Measurements from ENCODE around the gene TGFBR3. TPM values are rescaled to one million over a fixed set of nuclear protein-coding genes. Genes with fewer than 3 reads are reported as not detected.

TGFBR3 gene
- total and polyA plus RNA-seq, 2 of the 13 experiments (the other 11 are each of a cell fraction or from before 2014, with no cell fraction given), result 76.5 to 195 TPM

GRCh38 chr1:91781901-91782622, 103.9 kb downstream of the TGFBR3 start:
- H3K27ac ChIP-seq (ENCODE audit: extremely low read length, insufficient read depth, low read length), result no peak overlapping the region
- peaks cover under 1% of the 10 kb centered on the region; the same call in 1 of the 2 replicates for H4K20me1 ChIP-seq (ENCODE audit: insufficient read depth, low read length)
- no peak overlapping the region for H3K4me2 ChIP-seq (ENCODE audit: low read depth, low read length)
- POLR2A ChIA-PET, result no interaction called here
- in situ Hi-C loops (cut with HindIII; ENCODE audit: extremely low pct_ligation_motif_present, low pct_unique_long_range_greater_than_20kb), result no loop called here
- H2AFZ ChIP-seq (ENCODE audit: low read length), result no peak overlapping the region
- DNase-seq (ENCODE audit: low spot score), result no peak
- WGBS (ENCODE audit: low lambda C conversion rate), result 98% methylated on average over 9 of the region's 10 CpGs
- H3K36me3 ChIP-seq (replicated peaks in 1 of 2; ENCODE audit: control insufficient read depth in 1 of 2, insufficient read depth in 2 of 2, low read length in 2 of 2), result peaks cover 22 to 80% of the 10 kb centered on the region in 2 experiments
- CTCF ChIA-PET (ENCODE audit: low intra/inter-chr PET ratio, low total read pairs), result no interaction called here
- ATAC-seq, result no peak
- H3K4me1 ChIP-seq (ENCODE audit: insufficient read depth, low read length), result peaks cover 20% of the 10 kb centered on the region
- no peak overlapping the region for H3K4me3 ChIP-seq (replicated peaks in 1 of 3; ENCODE audit: insufficient read depth in 1 of 3, low read depth in 2 of 3, low read length in 3 of 3)
- TF ChIP-seq, protein P1, sequence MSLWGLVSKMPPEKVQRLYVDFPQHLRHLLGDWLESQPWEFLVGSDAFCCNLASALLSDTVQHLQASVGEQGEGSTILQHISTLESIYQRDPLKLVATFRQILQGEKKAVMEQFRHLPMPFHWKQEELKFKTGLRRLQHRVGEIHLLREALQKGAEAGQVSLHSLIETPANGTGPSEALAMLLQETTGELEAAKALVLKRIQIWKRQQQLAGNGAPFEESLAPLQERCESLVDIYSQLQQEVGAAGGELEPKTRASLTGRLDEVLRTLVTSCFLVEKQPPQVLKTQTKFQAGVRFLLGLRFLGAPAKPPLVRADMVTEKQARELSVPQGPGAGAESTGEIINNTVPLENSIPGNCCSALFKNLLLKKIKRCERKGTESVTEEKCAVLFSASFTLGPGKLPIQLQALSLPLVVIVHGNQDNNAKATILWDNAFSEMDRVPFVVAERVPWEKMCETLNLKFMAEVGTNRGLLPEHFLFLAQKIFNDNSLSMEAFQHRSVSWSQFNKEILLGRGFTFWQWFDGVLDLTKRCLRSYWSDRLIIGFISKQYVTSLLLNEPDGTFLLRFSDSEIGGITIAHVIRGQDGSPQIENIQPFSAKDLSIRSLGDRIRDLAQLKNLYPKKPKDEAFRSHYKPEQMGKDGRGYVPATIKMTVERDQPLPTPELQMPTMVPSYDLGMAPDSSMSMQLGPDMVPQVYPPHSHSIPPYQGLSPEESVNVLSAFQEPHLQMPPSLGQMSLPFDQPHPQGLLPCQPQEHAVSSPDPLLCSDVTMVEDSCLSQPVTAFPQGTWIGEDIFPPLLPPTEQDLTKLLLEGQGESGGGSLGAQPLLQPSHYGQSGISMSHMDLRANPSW (CRISPR knock-in tag; IDR thresholded peaks at IDR 0.05; ENCODE audit: borderline replicate concordance), result no peak
- TF ChIP-seq AGO2 (optimal IDR thresholded peaks at IDR 0.05; ENCODE audit: low read depth, low read length), result peak; percentile 8
- intact Hi-C loops (cut with micrococcal nuclease; ENCODE audit: unreplicated experiment), result no loop called here
- no peak overlapping the region for H3K9ac ChIP-seq (ENCODE audit: insufficient read depth, low read depth, low read length)
- no peaks in the 10 kb centered on the region for H3K27me3 ChIP-seq (ENCODE audit: control insufficient read depth in 1 of 2, insufficient read depth in 2 of 2, low read length in 2 of 2)
- FAIRE-seq, result no peak
- H3K79me2 ChIP-seq (ENCODE audit: insufficient read depth, low read length), result peaks cover 36% of the 10 kb centered on the region
- no TSS peak for BruUV-seq (replicated peaks)
- no peaks in the 10 kb centered on the region for H3K9me3 ChIP-seq (ENCODE audit: low read length)

DNA sequence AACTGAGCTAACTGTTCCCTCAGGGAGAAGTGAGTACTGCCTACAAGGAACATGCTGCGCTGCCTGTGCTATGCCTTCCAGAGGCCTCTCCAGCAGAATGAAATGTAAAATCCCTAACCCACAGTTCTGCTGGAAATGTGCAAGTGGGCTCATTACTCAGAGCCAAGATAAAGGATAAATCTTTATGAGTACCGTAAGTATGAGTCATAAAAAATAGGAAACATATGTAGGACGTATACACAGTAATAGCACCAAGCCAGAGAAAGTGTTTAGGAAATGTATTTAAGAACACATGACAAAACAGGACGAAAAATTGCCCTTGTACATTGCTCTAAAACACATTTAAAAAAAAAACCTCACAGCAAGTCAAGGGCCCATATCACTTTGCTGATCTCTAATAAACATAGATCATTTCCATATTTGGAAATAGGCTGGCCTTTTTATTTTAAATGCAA, 104.6 kb downstream of the TGFBR3 start:
- no peak overlapping the region for H3K4me2 ChIP-seq (ENCODE audit: low read depth, low read length)
- peaks cover 3% of the 10 kb centered on the region; the same call in 1 of the 2 replicates for H4K20me1 ChIP-seq (ENCODE audit: insufficient read depth, low read length)
- TF ChIP-seq TGIF2 (CRISPR knock-in tag; IDR thresholded peaks at IDR 0.05), result no peak
- TF ChIP-seq DMAP1 (CRISPR knock-in tag; IDR thresholded peaks at IDR 0.05), result no peak
- no peak for TF ChIP-seq ZC3H13 (CRISPR knock-in tag; IDR thresholded peaks at IDR 0.05)
- TF ChIP-seq BORCS8-MEF2B (CRISPR knock-in tag; IDR thresholded peaks at IDR 0.05), result no peak
- no peak for TF ChIP-seq MEIS2 (CRISPR knock-in tag; IDR thresholded peaks at IDR 0.05)
- no peak for TF ChIP-seq CREB1 (IDR thresholded peaks at IDR 0.05)
- no peak for TF ChIP-seq CREB1 (CRISPR knock-in tag; IDR thresholded peaks at IDR 0.05)
- TF ChIP-seq SP140L (CRISPR knock-in tag; IDR thresholded peaks at IDR 0.05; ENCODE audit: borderline replicate concordance), result no peak
- TF ChIP-seq PBX2 (CRISPR knock-in tag; IDR thresholded peaks at IDR 0.05), result no peak
- no peak for TF ChIP-seq ZSCAN9 (CRISPR knock-in tag; IDR thresholded peaks at IDR 0.05; ENCODE audit: borderline replicate concordance)
- TF ChIP-seq JUN (CRISPR knock-in tag; IDR thresholded peaks at IDR 0.05), result no peak
- no peak for TF ChIP-seq ZSCAN12 (CRISPR knock-in tag; IDR thresholded peaks at IDR 0.05)
- no peak for TF ChIP-seq ZNF616 (CRISPR knock-in tag; IDR thresholded peaks at IDR 0.05; ENCODE audit: low read depth)
- H3K4me1 ChIP-seq (ENCODE audit: insufficient read depth, low read length), result peaks cover 20% of the 10 kb centered on the region
- peaks cover 39% of the 10 kb centered on the region for H3K79me2 ChIP-seq (ENCODE audit: insufficient read depth, low read length)
- intact Hi-C loops (cut with micrococcal nuclease; ENCODE audit: unreplicated experiment) (no loop called here), in situ Hi-C loops (cut with HindIII; ENCODE audit: extremely low pct_ligation_motif_present, low pct_unique_long_range_greater_than_20kb) (no loop called here)
- no peak overlapping the region for H3K9ac ChIP-seq (ENCODE audit: insufficient read depth, low read depth, low read length)
- H2AFZ ChIP-seq (ENCODE audit: low read length), result no peak overlapping the region
- CTCF ChIA-PET (ENCODE audit: low intra/inter-chr PET ratio, low total read pairs), result no interaction called here
- no peak for FAIRE-seq
- DNase-seq (ENCODE audit: low spot score), result no peak
- POLR2A ChIA-PET, result no interaction called here
- H3K36me3 ChIP-seq (replicated peaks in 1 of 2; ENCODE audit: control insufficient read depth in 1 of 2, insufficient read depth in 2 of 2, low read length in 2 of 2), result peaks cover 26 to 87% of the 10 kb centered on the region in 2 experiments
- no peak overlapping the region for H3K4me3 ChIP-seq (replicated peaks in 1 of 3; ENCODE audit: insufficient read depth in 1 of 3, low read depth in 2 of 3, low read length in 3 of 3)
- no peaks in the 10 kb centered on the region for H3K9me3 ChIP-seq (ENCODE audit: low read length)
- no peak for ATAC-seq
- H3K27ac ChIP-seq (ENCODE audit: extremely low read length, insufficient read depth, low read length), result no peak overlapping the region
- TSS peak; percentile 3 for BruUV-seq (replicated peaks)
- no peaks in the 10 kb centered on the region for H3K27me3 ChIP-seq (ENCODE audit: control insufficient read depth in 1 of 2, insufficient read depth in 2 of 2, low read length in 2 of 2)
- WGBS (ENCODE audit: low lambda C conversion rate), result 92% methylated on average over 4 of the region's 4 CpGs
